ENCODE results near the gene DTX1.

DNA sequence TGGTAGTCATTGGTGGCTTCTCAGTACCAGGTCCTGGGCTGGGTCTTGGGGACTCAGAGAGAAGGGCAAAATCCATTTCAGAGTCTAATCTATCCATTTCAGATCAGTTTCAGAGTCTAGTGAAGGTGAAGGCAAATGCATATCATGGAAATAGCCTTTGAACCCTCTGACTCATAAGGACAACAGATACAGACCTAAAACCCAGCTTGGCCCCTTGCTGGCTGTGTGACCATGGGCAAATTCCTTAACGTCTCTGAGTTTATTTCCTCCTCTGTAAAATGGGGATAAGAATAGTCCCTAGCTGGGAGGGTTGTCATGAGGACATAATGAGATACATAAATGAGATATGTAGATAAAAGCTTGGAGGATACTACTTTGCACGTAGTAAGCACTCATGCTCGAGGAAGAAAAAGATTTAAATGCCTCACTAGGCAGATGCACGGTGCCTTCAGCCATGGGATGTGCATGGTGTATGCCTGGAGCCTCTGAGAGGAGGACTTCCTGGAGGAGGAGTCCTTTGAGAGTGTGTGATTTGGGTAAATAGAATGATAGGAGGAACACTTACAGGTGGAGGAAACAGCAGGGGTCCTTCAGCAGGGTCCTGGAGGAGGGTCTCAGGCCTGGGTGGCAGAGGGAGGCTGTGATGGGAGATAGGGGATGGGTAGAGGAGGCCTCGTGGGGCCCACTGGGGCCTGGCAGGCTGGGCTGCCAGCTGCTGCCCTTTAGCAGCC, 8.0 kb downstream of the DTX1 start:
- TF ChIP-seq PAX5 (IDR thresholded peaks at IDR 0.05; ENCODE audit: insufficient read depth, low read length, severe bottlenecking) (no peak), POLR2A (IDR thresholded peaks at IDR 0.05; ENCODE audit: low read depth, low read length) (no peak), TAF1 (IDR thresholded peaks at IDR 0.05; ENCODE audit: low read depth, low read length) (no peak), POLR2AphosphoS5 (IDR thresholded peaks at IDR 0.05; ENCODE audit: low read depth, low read length) (no peak)

All from GM12891 (cell line).